ENCODE results near the gene MRPS5.
"Not testable (repeated sequence)": the region's sequence is repeated elsewhere in the genome, so short reads cannot be mapped to it uniquely, and the experiment has no call there.

Gene MRPS5

DNA sequence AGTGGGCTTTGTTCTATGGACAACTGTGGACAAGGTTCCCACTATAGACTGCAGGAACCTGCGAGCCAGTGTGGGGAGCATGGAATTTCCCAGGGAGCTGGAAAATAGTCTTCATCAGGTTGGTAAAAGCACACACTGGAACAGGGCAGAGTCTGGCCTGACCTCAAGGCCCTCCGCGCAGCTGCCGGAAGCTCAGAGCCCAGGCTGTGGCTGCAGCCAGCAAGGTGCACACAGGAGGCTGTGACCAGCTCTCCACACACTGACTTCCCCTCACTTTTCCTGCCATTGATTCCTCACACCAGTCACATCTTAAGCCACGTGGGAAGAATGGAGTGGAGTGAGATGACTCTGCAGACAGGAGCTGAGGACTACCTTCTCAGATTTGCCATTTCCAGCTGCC lies 77.0 kb downstream of the MRPS5 start:
- no peak for DNase-seq

DNA sequence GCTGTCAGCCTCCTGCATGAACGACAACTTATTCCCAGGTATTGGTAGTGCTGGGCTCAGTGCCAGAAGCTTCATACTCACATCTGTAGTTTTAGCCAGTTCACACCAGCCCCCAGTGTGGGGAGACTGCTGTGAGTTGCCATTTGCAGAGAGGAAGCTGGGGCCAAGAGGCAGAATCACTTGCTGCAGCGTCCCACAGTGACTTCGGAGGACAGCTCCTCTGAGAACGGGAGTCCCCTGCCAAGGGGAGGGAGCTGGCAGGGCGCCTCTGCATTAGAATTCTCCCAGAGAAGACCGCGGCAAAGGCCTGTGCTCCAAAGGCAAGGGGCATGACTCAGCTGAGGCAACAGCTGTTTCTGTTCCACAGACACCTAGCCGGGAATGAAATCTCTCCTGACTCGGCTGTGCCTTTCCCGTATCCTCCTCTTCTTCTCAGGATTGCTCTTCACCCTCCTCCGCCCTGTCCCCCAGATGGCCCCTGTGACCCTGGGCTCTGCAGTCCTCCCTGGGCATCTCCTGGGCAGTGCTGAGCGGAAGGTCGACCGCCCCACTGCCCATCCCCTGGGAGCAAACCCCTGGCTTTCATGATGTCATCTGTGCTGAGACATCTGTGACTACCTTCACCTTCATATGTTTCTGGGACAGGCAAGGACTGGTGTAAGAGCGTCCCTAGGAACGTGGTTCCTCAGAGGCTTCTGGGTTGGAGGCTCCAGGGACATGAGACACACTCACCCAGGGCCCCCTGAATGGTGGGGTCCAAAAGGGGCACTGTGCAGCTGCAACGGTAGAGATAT lies 78.1 kb downstream of the MRPS5 start:
- no peak for DNase-seq

DNA sequence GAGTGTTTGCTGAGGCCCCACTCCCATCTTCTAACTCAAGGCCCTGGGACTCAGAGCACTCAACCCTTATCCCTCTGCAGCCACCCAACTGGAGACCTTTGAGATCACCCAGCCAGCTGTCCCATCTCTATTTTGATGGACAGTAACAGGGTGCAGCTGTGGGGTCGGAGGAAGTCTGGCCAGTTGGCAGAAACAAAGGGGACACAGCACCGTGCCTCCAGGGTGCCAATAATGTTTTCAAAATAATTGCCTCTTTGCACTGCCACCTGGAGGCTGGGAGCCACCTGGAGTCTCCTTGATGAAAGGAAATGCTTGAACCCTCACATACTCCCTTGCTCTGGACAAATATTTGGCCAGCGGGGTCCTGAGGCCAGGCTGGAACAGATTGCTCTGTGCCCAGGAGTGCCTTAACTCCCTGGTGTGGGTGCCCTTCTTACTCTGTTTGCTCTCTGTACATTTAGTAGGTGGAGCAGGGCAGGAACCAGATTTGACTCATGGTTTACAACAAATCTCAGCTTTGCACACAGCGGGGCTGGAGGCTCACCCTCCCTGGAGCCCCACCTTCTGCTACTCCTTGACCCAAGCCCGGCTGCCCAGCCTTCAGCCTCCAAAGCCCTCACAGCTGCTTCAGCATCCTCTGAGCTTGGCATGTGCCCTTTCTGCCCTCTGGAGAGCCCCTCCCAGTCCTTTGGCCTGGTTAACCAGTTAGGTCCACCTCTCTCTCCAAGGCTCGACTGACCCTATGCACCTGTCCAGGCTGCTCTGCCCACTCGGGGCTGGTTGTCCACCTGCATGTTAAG lies 78.9 kb downstream of the MRPS5 start:
- no peak for DNase-seq

DNA sequence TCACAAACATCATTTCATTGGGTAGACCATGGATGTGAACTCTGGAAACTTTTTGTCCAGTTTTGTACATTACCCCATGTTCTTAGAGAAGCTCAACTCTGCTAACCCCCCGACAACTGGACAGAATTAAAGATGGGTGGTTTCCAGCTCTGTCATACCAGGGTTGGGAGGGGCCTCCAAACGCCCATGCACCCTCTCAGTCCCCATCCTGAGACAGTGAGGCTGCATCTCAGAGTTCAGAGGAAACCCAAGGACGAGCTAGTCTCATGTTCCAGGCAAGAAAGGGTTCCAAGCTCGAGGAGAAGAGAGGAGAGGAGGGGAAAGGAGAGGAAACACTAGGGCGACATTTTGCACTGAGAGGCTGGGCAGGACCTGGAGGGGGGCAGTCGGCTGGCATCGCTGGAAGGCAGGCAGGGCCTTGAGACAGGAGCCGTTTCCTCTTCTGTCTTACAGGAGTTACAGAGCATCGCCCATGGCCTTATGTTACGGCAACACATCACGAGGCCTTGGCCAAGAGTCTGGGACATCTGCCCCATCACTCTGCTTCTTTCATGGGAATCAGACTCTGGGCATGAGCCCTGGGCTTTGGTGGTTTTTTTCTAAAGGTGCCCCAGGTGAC lies 79.7 kb downstream of the MRPS5 start:
- no peak for DNase-seq

DNA sequence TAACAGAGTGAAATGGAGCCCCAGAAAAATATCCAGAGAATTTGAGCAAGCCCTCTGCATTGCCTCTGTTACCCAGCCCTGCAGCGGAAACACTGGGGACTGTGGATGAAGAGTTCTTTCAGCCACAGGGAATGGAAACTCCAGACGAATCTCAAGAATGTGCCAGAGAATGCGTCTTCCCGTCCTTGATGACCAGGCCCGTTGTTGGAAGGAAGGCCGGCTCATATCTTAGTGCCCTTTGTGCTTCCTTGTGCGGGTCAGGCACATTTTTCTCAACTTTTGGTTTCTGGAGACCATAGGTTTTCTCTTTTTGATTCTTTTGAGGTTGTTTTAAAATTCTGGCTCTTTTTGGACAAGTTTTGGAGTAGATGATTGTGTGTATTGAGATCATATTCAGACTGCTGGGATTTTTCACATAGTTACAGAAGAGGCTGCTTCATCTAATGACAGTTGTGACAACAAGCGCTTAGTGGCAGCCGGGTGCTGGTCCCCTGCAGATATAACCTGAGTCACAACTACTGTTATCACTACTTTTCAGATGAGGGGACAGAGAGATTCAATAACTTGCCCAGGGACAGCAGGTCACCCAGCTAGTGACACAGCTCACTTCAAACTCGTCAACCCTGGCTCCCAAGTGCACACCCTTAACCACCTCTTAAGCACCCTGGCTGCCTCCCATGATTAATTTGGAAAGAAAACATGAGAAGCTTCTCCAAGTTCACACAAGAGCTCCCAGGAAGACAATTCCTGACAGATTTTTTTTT lies 80.4 kb downstream of the MRPS5 start:
- DNase-seq: no peak

DNA sequence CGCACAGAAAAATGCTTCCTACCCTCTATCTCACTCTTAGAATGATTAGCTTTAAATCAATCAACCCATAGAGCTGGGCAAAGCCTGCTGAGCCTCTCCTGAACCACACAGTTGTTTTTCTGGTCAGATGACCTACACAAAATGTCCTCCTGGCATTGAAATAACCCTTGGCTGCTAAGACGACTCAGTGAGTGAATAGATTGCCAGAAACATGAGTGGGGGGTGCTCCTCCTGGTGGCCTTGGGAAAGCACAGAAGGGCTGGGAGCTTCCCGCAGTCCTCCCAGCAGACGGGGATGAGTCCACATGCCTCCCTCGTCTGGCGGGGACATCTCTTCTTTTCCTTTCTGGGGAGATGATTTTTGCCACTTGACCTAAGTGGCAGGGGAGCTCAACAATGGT lies 81.2 kb downstream of the MRPS5 start:
- no peak for DNase-seq

DNA sequence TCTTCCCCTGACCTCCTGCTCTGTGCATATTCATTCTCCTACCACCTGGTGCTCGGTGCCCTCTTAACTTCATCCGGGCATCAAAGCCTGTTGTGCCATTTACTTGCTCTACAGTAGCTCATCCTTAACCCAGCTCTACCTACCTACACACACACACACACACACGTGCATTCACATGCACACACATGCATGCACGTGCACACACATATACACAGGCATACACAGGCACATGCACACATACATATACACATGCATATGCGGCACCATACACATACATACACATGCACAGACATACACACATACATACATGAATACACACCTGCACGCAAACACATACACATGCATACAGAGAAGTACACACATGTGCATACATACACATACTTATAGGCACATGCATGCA lies 81.6 kb downstream of the MRPS5 start:
- no peak for DNase-seq

DNA sequence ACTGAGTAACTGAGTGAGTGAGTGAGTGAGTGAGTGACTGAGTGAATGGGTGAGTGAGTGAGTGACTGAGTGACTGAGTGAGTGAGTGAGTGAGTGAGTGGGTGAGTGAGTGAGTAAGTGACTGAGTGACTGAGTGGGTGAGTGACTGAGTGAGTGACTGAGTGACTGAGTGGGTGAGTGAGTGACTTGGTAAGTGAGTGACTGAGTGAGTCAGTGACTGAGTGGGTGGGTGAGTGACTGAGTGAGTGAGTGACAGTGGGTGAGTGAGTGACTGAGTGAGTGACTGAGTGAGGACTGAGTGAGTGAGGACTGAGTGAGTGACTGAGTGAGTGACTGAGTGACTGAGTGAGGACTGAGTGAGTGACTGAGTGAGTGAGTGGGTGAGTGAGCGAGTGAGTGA lies 82.2 kb downstream of the MRPS5 start:
- DNase-seq: no peak

DNA sequence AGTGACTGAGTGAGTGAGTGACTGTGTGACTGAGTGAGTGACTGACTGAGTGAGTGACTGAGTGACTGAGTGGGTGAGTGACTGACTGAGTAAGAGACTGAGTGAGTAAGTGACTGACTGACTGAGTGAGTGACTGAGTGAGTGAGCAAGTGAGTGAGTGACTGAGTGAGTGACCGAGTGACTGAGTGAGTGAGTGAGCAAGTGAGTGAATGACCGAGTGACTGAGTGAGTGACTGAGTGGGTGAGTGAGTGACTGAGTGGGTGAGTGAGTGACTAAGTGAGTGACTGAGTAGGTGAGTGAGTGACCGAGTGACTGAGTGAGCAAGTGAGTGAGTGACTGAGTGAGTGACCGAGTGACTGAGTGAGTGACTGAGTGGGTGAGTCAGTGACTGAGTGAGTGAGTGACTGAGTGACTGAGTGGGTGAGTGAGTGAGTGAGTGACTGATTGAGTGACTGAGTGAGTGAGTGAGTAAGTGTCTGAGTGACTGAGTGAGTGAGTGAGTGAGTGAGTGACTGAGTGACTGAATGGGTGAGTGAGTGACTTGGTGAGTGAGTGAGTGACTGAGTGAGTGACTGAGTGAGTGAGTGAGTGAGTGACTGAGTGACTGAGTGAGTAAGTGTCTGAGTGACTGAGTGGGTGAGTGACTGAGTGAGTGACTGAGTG lies 82.8 kb downstream of the MRPS5 start:
- DNase-seq: no peak

DNA sequence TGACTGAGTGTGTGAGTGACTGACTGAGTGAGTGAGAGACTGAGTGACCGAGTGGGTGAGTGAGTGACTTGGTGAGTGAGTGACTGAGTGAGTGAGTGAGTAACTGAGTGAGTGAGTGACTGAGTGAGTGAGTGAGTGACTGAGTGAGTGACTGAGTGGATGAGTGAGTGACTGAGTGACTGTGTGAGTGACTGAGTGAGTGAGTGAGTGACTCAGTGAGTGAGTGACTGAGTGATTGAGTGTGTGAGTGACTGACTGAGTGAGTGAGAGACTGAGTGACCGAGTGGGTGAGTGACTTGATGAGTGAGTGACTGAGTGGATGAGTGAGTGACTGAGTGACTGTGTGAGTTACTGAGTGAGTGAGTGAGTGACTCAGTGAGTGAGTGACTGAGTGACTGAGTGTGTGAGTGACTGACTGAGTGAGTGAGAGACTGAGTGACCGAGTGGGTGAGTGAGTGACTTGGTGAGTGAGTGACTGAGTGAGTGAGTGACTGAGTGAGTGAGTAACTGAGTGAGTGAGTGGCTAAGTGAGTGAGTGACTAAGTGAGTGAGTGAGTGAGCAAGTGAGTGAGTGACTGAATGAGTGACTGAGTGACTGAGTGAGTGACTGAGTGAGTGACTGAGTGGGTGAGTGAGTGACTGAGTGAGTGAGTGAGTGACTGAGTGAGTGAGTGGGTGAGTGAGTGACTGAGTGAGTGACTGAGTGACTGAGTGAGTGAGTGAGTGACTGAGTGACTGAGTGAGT lies 83.6 kb downstream of the MRPS5 start:
- not testable (repeated sequence) for DNase-seq

DNA sequence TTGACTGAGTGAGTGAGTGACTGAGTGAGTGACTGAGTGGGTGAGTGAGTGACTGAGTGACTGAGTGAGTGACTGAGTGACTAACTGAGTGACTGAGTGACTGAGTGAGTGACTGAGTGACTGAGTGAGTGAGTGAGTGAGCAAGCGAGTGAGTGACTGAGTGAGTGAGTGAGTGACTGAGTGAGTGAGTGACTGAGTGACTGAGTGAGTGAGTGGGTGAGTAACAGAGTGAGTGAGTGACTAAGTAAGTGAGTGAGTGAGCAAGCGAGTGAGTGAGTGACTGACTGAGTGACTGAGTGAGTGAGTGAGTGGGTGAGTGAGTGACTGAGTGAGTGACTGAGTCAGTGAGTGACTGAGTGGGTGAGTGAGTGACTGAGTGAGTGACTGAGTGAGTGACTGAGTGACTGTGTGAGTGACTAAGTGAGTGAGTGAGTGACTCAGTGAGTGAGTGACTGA lies 84.2 kb downstream of the MRPS5 start:
- DNase-seq: no peak

DNA sequence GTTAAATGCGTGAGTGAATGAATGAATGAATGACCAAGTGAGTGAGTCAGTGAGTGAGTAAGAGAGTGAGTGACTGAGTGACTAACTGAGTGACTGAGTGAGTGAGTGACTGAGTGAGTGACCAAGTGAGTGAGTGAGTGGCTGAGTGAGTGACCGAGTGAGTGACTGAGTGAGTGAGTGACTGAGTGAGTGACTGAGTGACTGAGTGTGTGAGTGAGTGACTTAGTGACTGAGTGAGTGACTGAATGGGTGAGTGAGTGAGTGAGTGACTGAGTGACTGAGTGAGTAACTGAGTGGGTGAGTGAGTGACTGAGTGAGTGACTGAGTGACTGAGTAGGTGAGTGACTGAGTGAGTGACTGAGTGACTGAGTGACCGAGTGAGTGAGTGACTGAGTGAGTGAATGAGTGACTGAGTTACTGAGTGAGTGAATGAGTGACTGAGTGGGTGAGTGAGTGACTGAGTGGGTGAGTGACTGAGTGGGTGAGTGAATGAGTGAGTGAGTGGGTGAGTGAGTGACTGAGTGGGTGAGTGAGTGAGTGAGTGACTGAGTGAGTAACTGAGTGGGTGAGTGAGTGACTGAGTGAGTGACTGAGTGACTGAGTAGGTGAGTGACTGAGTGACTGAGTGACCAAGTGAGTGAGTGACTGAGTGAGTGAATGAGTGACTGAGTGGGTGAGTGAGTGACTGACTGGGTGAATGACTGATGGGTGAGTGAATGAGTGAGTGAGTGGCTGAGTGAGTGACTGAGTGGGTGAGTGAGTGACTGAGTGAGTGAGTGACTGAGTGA lies 84.8 kb downstream of the MRPS5 start:
- no peak for DNase-seq

Data from cerebellar nuclear complex (tissue), 1 donor.